Central memory CD8-positive, alpha-beta T cell (primary cell): ENCODE data around the gene PTPRM.

ENCODE experiments used
- ATAC-seq: fragments of 150-1000 bp; cut with Tn5 transposase; replicated peaks from 2 replicates; pipeline ENCODE4 v1.10.0; 2022; ENCODE audit warnings: mild to moderate bottlenecking, moderate FRiP score, moderate number of reproducible peaks; ENCODE audit not compliant: poor library complexity, severe bottlenecking; ENCODE audit errors: extremely low read depth
- DNase-seq, 2 donors: peaks; one replicate each; pipeline ENCODE4 v3.0.0; 2021; ENCODE audit warnings: low spot score in 2 of 2
- H3K27ac Mint-ChIP-seq: one replicate; pipeline ENCODE4 v1.8.0; 2022; ENCODE audit warnings: low read depth, mild to moderate bottlenecking, moderate library complexity, mixed read lengths
- H3K27me3 Mint-ChIP-seq: one replicate; pipeline ENCODE4 v1.8.0; 2022; ENCODE audit warnings: mixed read lengths
- H3K36me3 Mint-ChIP-seq: one replicate; pipeline ENCODE4 v1.8.0; 2022; ENCODE audit warnings: mild to moderate bottlenecking, moderate library complexity, mixed read lengths; ENCODE audit not compliant: insufficient read depth
- H3K4me1 Mint-ChIP-seq: one replicate; pipeline ENCODE4 v1.8.0; 2022; ENCODE audit warnings: mixed read lengths
- H3K4me3 Mint-ChIP-seq: one replicate; pipeline ENCODE4 v1.8.0; 2022; ENCODE audit warnings: mild to moderate bottlenecking, moderate library complexity, mixed read lengths
- H3K9me3 Mint-ChIP-seq: one replicate; pipeline ENCODE4 v1.8.0; 2022; ENCODE audit warnings: mixed read lengths

The PTPRM gene

GRCh38 chr18:7548221-7548620, 18.9 kb upstream of the PTPRM start:
- H3K4me1 Mint-ChIP-seq = no peaks in the 10 kb centered on the region
- no peak overlapping the region for H3K4me3 Mint-ChIP-seq
- H3K27me3 Mint-ChIP-seq = no peaks in the 10 kb centered on the region
- peaks cover 2% of the 10 kb centered on the region for H3K36me3 Mint-ChIP-seq
- no peak for ATAC-seq
- no peaks in the 10 kb centered on the region for H3K9me3 Mint-ChIP-seq
- H3K27ac Mint-ChIP-seq = no peak overlapping the region
- no peak for DNase-seq

DNA sequence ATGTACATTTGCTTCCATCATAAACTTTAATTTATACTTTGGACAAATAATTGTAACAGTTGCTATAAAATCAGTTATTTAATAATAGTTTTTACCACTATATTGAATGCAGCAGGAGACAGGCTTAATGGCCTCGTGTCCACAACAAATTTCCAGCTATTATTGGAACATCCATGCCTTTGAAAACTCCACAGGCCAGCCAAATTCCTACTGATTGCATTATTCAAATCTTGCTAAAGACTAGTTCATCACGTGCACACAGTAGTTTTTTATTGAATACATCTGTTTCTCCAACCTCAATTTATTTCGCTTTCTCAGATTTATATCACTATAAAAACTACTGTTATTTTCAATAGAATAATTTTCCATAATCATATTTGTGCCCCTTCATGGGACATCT, 18.4 kb upstream of the PTPRM start:
- no peaks in the 10 kb centered on the region for H3K9me3 Mint-ChIP-seq
- ATAC-seq (no peak), DNase-seq (no peak)
- no peak overlapping the region for H3K4me3 Mint-ChIP-seq
- H3K27ac Mint-ChIP-seq = no peak overlapping the region
- peaks cover 1% of the 10 kb centered on the region for H3K27me3 Mint-ChIP-seq
- no peaks in the 10 kb centered on the region for H3K4me1 Mint-ChIP-seq
- peaks cover 2% of the 10 kb centered on the region for H3K36me3 Mint-ChIP-seq

DNA sequence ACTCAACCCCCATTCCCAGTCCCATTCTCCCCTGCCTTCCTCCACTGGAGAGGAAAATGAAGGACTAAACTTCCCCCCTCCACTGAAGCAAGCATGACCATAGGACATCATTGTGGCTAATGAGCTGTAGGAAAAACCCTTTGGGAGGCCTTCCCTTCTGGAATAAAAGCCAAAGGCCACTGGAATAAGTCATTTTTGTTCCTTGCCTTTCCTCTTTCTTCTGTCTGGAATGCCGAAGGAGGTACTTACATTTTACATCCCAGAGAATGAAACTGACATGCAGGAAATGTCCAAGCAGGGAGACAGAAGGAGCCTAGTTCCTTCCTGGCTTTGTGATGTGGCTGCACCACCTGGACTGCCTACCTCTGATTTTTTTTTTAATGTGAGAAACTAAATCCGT, 9.1 kb upstream of the PTPRM start:
- ATAC-seq = no peak
- H3K27ac Mint-ChIP-seq = no peak overlapping the region

DNA sequence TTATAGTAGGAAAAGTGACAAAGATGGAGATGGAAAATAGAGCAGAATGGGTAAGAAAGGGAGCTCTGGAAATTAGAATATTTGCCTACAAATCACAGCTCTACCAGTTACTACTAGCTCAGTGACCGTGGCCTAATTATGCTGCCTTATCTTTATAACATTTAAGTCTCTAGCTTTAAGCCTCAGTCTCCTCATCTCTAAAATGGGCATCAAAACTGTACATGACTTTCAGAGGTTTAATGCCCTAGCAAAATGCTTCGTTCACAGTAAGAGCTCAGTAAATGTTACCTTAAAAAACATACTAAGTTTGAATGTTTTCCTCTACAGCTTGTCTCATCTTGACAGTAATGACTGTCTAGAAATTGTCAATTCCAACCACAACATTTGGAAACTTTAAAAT, 8.3 kb upstream of the PTPRM start:
- Mint-ChIP-seq H3K4me3 (no peak overlapping the region), H3K36me3 (no peaks in the 10 kb centered on the region), H3K27me3 (peaks cover 19% of the 10 kb centered on the region)

More for the DNA sequence above, 9.1 kb upstream of the PTPRM start:
- Mint-ChIP-seq H3K4me3 (no peak overlapping the region), H3K27me3 (peaks cover 20% of the 10 kb centered on the region), H3K36me3 (no peaks in the 10 kb centered on the region), H3K9me3 (no peaks in the 10 kb centered on the region), H3K4me1 (no peaks in the 10 kb centered on the region)
- DNase-seq = no peak

DNA sequence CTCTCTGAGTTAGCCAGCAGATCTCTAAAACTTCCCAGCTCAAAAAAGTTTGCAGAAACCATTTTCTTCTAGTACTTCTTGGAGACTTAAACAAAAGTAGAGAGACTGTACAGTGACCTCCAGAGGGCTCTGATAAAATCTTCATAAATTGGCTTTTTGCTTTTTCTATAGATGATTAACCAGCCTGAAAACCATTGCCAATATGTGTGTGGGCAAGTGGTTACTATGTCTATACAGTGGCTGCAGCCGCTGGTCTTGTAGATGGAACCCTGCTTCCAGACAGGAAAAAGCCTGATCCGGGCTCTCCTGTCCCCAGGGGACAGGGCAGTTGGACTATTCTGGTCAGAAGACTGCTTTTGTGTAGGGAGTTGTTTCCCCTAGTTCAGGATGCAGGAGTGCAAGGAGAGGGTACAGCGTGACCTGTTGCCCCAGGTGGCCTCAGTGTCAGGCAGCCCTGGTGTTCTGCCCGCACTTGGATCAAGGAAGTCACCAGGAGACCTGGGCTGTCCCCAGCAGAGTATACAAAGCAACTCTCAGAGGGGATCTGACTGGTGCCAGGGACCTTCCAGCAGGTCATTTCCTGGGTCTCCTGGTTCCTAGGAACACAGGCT, 7.3 kb upstream of the PTPRM start:
- no peaks in the 10 kb centered on the region for H3K36me3 Mint-ChIP-seq
- DNase-seq (no peak), ATAC-seq (no peak)
- H3K9me3 Mint-ChIP-seq = no peaks in the 10 kb centered on the region
- no peaks in the 10 kb centered on the region for H3K4me1 Mint-ChIP-seq
- H3K27me3 Mint-ChIP-seq = peaks cover 15% of the 10 kb centered on the region
- H3K27ac Mint-ChIP-seq = no peak overlapping the region
- no peak overlapping the region for H3K4me3 Mint-ChIP-seq

More for the DNA sequence above, 8.3 kb upstream of the PTPRM start:
- DNase-seq = no peak
- no peak for ATAC-seq
- H3K4me1 Mint-ChIP-seq = no peaks in the 10 kb centered on the region
- no peak overlapping the region for H3K27ac Mint-ChIP-seq
- no peaks in the 10 kb centered on the region for H3K9me3 Mint-ChIP-seq

DNA sequence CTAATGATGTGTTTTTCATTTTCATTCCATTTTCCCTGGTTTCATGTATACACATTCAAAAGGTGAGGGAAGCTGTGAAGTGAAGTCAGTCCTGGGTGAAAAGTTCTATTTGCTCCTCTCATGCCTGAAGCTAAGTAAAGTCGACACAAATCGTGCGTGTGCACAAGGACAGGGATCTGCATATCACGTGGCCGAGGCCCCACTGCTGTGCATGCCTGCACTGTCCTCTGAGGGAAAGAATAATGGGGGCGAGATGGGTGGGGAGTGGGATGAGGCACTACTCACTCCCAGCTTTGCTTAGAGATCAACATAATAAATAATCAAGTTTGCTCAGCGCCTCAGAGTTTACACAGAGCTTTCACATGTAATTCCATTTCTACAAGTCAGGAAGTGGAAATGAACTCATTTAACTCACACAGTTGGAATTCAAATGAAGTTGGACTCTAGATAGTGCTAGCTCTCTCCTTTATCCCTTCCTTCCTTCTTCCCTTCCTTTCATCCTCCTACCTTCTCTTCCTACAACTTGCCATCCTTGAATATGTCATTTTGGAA, 5.1 kb upstream of the PTPRM start:
- Mint-ChIP-seq H3K4me3 (no peak overlapping the region), H3K27ac (no peak overlapping the region), H3K9me3 (no peaks in the 10 kb centered on the region), H3K36me3 (no peaks in the 10 kb centered on the region), H3K27me3 (peaks cover 28% of the 10 kb centered on the region), H3K4me1 (peaks cover 5% of the 10 kb centered on the region)
- ATAC-seq = no peak
- DNase-seq = no peak

GRCh38 chr18:7562491-7562890, 4.6 kb upstream of the PTPRM start:
- Mint-ChIP-seq H3K9me3 (no peaks in the 10 kb centered on the region), H3K27ac (no peak overlapping the region), H3K4me3 (no peak overlapping the region), H3K27me3 (peaks cover 28% of the 10 kb centered on the region), H3K36me3 (no peaks in the 10 kb centered on the region), H3K4me1 (peaks cover 5% of the 10 kb centered on the region)
- no peak for DNase-seq
- ATAC-seq = no peak

GRCh38 chr18:7565677-7566076, 1.4 kb upstream of the PTPRM start:
- H3K27ac Mint-ChIP-seq = no peak overlapping the region
- peaks cover 5% of the 10 kb centered on the region for H3K4me1 Mint-ChIP-seq
- DNase-seq (no peak), ATAC-seq (no peak)
- no peaks in the 10 kb centered on the region for H3K9me3 Mint-ChIP-seq
- no peaks in the 10 kb centered on the region for H3K36me3 Mint-ChIP-seq
- H3K27me3 Mint-ChIP-seq = peaks cover 45% of the 10 kb centered on the region
- H3K4me3 Mint-ChIP-seq = no peak overlapping the region

DNA sequence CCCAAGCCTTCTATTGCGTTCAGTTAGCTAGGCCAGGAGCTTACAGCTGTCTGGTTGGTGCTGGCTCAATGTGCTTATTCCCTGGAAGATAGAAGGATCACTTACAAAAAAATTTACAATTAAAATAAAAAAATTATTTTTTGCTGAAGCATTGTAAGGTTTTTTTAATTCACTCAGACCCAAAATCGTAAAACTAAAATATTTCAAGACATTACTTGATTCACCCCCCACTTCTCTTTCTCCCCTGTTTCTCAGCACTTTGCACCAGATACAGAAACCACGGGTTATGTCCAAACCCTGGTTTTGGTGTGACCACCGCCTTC, 911 bp upstream of the PTPRM start:
- ATAC-seq = no peak
- no peak overlapping the region for H3K4me3 Mint-ChIP-seq
- no peaks in the 10 kb centered on the region for H3K9me3 Mint-ChIP-seq
- no peak for DNase-seq
- H3K4me1 Mint-ChIP-seq = peaks cover 5% of the 10 kb centered on the region
- H3K36me3 Mint-ChIP-seq = no peaks in the 10 kb centered on the region
- H3K27ac Mint-ChIP-seq = peak overlapping the region; percentile 48
- H3K27me3 Mint-ChIP-seq = peaks cover 45% of the 10 kb centered on the region

DNA sequence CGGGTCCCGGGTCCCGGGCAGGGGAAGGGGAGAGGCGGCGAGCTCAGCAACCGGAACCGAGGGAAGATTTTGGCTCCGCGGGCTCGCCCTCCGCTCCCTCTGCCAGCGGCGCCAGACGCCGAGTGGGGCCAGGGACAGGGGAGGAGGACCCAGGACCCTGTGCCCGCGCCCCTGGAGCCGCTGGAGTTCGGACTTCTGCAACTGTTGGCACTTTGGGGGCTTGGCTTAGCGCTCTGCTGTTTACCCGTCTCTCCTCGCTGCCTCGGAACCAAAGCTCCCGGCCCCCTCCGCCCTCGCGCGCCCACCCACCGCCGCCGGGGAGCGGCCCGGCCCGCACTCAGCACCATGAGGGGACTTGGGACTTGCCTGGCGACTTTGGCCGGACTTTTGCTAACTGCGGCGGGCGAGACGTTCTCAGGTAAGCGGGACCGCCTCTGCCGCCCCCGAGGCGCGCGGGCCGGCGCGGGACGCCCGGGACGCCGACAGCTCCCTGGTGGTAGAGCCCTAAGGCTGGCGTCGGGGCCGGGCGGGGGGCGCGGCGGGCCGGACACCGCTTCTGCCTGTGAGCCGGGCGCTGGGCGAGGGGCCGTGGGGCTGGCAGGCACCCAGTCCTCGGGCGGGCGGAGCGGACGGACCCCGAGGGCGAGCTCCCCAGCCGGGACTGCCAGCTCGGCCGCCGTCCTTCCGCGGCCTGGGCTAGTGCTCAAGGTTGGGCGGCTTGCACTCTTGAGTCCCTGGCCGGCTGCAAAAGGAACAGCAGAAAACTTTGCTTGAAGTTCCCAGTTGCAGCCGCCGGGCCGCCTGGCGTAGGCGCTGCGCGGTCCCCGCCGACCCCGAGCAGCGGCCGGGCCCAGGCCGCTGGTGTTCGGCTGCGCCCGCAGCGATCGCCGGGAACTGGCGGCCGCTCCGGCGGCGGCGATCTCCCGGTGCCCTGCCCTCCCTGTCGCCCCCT, 634 bp downstream of the PTPRM start:
- Mint-ChIP-seq H3K4me3 (peak overlapping the region; percentile 9), H3K9me3 (no peaks in the 10 kb centered on the region), H3K27ac (no peak overlapping the region), H3K36me3 (no peaks in the 10 kb centered on the region), H3K27me3 (peaks cover 36% of the 10 kb centered on the region), H3K4me1 (peaks cover 5% of the 10 kb centered on the region)
- ATAC-seq (peak; percentile 27), DNase-seq (peak in 1 of 2 donors; percentile 10)

GRCh38 chr18:7568426-7568825, 1.3 kb downstream of the PTPRM start:
- no peak overlapping the region for H3K27ac Mint-ChIP-seq
- no peak overlapping the region for H3K4me3 Mint-ChIP-seq
- H3K9me3 Mint-ChIP-seq = no peaks in the 10 kb centered on the region
- peaks cover 36% of the 10 kb centered on the region for H3K27me3 Mint-ChIP-seq
- H3K4me1 Mint-ChIP-seq = peaks cover 5% of the 10 kb centered on the region
- no peak for ATAC-seq
- no peaks in the 10 kb centered on the region for H3K36me3 Mint-ChIP-seq
- no peak for DNase-seq

DNA sequence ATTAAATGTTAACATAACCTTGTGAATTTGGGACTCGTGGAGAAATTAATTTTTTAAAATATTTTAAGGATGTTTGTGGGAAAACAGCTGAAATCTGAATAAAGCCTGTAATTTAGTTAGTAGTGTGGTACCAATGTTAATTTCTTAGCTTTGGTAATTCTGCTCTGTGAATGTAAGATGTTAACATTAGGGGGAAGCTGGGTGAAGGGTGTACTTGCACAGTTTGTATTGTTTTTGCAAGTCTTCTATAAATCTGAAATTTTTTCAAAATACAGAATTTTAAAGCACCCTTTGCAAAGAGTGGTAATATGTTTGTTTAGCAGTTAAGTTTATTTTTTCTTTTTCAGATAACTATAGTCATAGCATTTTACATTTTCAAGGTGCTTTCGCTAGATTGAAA, 4.5 kb downstream of the PTPRM start:
- Mint-ChIP-seq H3K27me3 (peaks cover 18% of the 10 kb centered on the region), H3K4me3 (no peak overlapping the region), H3K9me3 (no peaks in the 10 kb centered on the region), H3K27ac (no peak overlapping the region), H3K4me1 (no peaks in the 10 kb centered on the region), H3K36me3 (no peaks in the 10 kb centered on the region)
- DNase-seq (no peak), ATAC-seq (no peak)

DNA sequence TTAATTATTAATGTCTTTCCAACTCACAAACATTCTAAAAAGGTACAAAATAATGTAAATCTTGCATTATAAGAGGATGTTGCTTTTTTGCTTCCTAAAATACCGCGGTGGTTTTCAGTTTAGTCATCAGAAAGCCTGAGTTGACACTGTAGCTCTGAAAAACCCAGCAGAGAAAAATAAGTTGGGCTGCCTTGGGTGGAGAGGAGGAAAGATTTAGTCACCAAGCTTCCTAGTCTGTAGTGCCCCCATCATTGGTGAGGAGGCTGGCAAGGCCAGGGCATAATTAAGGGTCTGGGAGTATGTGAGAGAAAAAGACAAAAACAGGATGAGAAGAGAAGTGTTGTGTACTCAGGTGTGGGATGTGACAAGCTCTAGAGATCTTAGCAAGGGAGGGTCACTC, 5.7 kb downstream of the PTPRM start:
- Mint-ChIP-seq H3K36me3 (no peaks in the 10 kb centered on the region), H3K27ac (no peak overlapping the region), H3K27me3 (peaks cover 18% of the 10 kb centered on the region), H3K4me3 (no peak overlapping the region), H3K4me1 (no peaks in the 10 kb centered on the region), H3K9me3 (no peaks in the 10 kb centered on the region)
- ATAC-seq = no peak
- DNase-seq = no peak
